Non-pigmented ciliary epithelial cell (primary cell): ENCODE results near the gene CRISP3.
"Not testable (repeated sequence)": the region's sequence is repeated elsewhere in the genome, so short reads cannot be mapped to it uniquely, and the experiment has no call there.

Experiments
- DNase-seq: peaks from one replicate; pipeline ENCODE4 v3.0.0-alpha.2; 2010; ENCODE audit warnings: low read depth

The CRISP3 gene

GRCh38 chr6:49744259-49744658, at the start of gene CRISP3:
TSS of gene CRISP3 (minus strand) at chr6:49744388. CDS start at chr6:49744367, 21 bp downstream.
- DNase-seq, result no peak

GRCh38 chr6:49790341-49790740, 46.2 kb upstream of the CRISP3 start:
- DNase-seq, result no peak

GRCh38 chr6:49787176-49787575, 43.0 kb upstream of the CRISP3 start, which contains the start of gene PGK2:
TSS of gene PGK2 (minus strand) at chr6:49787285. CDS start at chr6:49787187, 98 bp downstream.
- no peak for DNase-seq

GRCh38 chr6:49784272-49784671, 40.1 kb upstream of the CRISP3 start:
- no peak for DNase-seq

GRCh38 chr6:49782725-49783124, 38.5 kb upstream of the CRISP3 start:
- no peak for DNase-seq

GRCh38 chr6:49782293-49782692, 38.1 kb upstream of the CRISP3 start:
- DNase-seq, result no peak

GRCh38 chr6:49776444-49776843, 32.3 kb upstream of the CRISP3 start:
- DNase-seq, result no peak

- DNase-seq, result no peak
These were observed 30.9 kb upstream of the CRISP3 start for GRCh38 chr6:49775043-49775442.

GRCh38 chr6:49772285-49772684, 28.1 kb upstream of the CRISP3 start:
- no peak for DNase-seq

- no peak for DNase-seq
These were observed 22.6 kb upstream of the CRISP3 start for GRCh38 chr6:49766762-49767161.

- no peak for DNase-seq
These were observed 20.5 kb upstream of the CRISP3 start for GRCh38 chr6:49764571-49765236.

- DNase-seq, result no peak
These were observed 759 bp downstream of the CRISP3 start for GRCh38 chr6:49743429-49743828.

- DNase-seq, result no peak
These were observed 4.8 kb downstream of the CRISP3 start for GRCh38 chr6:49739423-49739822.

- DNase-seq, result no peak
These were observed 8.1 kb downstream of the CRISP3 start for GRCh38 chr6:49736017-49736508.

GRCh38 chr6:49733680-49734079, 10.5 kb downstream of the CRISP3 start:
- no peak for DNase-seq

GRCh38 chr6:49732781-49733180, 11.4 kb downstream of the CRISP3 start:
- DNase-seq, result no peak

- no peak for DNase-seq
These were observed 13.9 kb downstream of the CRISP3 start for GRCh38 chr6:49730251-49730650.

- DNase-seq, result not testable (repeated sequence)
These were observed 20.3 kb downstream of the CRISP3 start for GRCh38 chr6:49723917-49724316.

- DNase-seq, result no peak
These were observed 22.9 kb downstream of the CRISP3 start for GRCh38 chr6:49721297-49721696.

GRCh38 chr6:49720372-49720771, 23.8 kb downstream of the CRISP3 start:
- no peak for DNase-seq

GRCh38 chr6:49713346-49713745, 30.8 kb downstream of the CRISP3 start, which contains the start of gene CRISP2:
TSS of gene CRISP2 (minus strand) at chr6:49713543. CDS start at chr6:49709196, 4,347 bp downstream.
- no peak for DNase-seq

GRCh38 chr6:49698478-49698877, 45.7 kb downstream of the CRISP3 start:
- DNase-seq, result no peak

- DNase-seq, result no peak
These were observed 50.7 kb downstream of the CRISP3 start for GRCh38 chr6:49693512-49693911.

GRCh38 chr6:49692534-49692933, 51.7 kb downstream of the CRISP3 start:
- DNase-seq, result no peak
